BJ (cell line): ENCODE measurements around the gene FGF16. TPM values are rescaled to one million over a fixed set of nuclear protein-coding genes. Genes with fewer than 3 reads are reported as not detected.

Experiments used
- CTCF ChIA-PET: fragments of 350-600 bp; formaldehyde crosslinking; extraction: SDS; loops from one replicate; lab custom pipeline; 2021; ENCODE audit warnings: antibody characterized with exemption, inconsistent platforms; lab: Yijun Ruan, JAX
- POLR2A ChIA-PET: fragments of 300-600 bp; sonication (Branson Sonifier 250); formaldehyde crosslinking; extraction: SDS; loops from one replicate; lab custom pipeline; 2021; ENCODE audit warnings: antibody characterized with exemption; lab: Charles Lee
- DNase-seq: peaks from one replicate; pipeline ENCODE4 v3.0.0-alpha.2; 2011; ENCODE audit warnings: low read depth
- H3K27me3 ChIP-seq: 2 replicates; pipeline ENCODE4 v1.6.0; 2011; ENCODE audit warnings: low read length; ENCODE audit not compliant: control insufficient read depth, insufficient read depth
- H3K36me3 ChIP-seq: 2 replicates; pipeline ENCODE4 v1.5.1; 2011; ENCODE audit warnings: low read length; ENCODE audit not compliant: control insufficient read depth, insufficient read depth
- H3K4me3 ChIP-seq: 2 replicates; pipeline ENCODE4 v1.5.1; 2011; ENCODE audit warnings: low read depth, mild to moderate bottlenecking, control low read depth, low read length
- CTCF ChIP-seq: IDR thresholded peaks from 2 replicates; pipeline ENCODE4 v1.5.1; 2011; ENCODE audit warnings: low read depth, mild to moderate bottlenecking, control low read depth, inconsistent platforms, low read length, moderate library complexity; ENCODE audit not compliant: insufficient read depth
- polyA plus RNA-seq: library from polyadenylated mRNA; depleted of rRNA; stranded (reverse); fragments of >200 nt; gene quantifications from 2 replicates; pipeline ENCODE4 v1.2.3, GENCODE V29; 2011

Gene FGF16
- polyA plus RNA-seq, 1 experiment = not detected

DNA sequence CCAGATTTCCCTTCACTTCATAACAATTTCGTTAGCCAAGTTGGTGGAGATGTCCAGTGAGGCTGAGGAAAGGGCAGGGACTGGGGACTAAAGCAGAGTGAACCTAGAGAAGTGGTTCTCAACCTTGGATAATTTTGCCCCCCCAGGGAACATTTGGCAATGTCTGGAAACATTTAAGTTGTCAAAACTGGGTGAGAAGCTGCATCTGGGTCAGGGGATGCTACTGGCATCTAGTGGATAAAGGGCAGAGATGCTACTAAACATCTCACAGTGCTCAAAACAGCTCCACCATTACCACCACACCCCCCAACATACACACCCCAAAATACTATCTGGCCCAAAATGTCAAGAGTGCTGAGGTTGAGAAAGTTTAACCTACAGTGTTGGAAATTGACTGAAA lies 32.0 kb upstream of the FGF16 start:
- CTCF ChIA-PET = no interaction called here
- H3K27me3 ChIP-seq = no peaks in the 10 kb centered on the region; the same call in 1 of the 2 replicates
- POLR2A ChIA-PET = no interaction called here
- H3K4me3 ChIP-seq = no peak overlapping the region
- TF ChIP-seq CTCF = peak; percentile 17; the same call in 1 of the 2 replicates
- no peaks in the 10 kb centered on the region for H3K36me3 ChIP-seq
- DNase-seq = no peak

- TF ChIP-seq CTCF = no peak
- no peaks in the 10 kb centered on the region; the same call in 1 of the 2 replicates for H3K27me3 ChIP-seq
- ChIA-PET CTCF (no interaction called here), POLR2A (no interaction called here)
- DNase-seq = no peak
- no peaks in the 10 kb centered on the region for H3K36me3 ChIP-seq
- H3K4me3 ChIP-seq = no peak overlapping the region
These were observed 31.3 kb upstream of the FGF16 start for GRCh38 chrX:77415882-77416281.

DNA sequence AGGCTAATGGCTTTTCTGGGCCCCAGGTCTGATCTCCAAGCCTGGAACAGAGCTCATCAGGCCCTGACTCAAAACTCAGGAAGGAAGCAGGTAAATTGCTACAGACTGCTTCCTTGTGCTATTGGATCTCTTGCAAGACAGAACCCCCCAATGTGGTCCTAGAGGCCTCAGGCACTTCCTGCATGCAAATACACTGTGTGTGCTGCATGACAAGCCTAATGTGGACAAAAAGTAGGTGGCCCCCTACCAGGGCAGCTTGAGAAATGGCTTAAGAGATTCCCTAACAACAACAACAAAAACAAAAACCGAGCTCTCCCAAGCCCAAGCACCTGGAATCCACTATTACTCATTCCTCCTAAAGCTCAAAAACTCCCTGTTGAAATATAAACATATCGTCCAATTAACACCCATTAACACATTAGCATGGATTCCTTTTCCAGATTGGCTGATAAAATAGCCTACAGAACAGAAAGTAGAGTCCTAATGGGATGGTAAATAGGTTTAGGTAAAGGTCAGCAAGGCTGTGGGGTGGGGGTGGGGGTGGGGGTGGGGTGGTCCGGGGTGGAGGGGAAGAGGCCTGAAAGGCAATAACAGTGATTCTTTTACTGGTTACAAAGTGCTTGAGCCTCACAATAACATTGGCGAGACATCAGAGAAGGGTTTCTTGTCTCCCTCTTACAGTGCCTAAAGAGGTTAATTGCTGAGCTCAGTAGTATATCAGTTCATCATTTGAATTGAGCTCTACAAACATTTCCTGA lies 24.1 kb upstream of the FGF16 start:
- ChIA-PET POLR2A (no interaction called here), CTCF (no interaction called here)
- no peak for TF ChIP-seq CTCF

GRCh38 chrX:77426811-77427210 lies 20.4 kb upstream of the FGF16 start:
- Histone ChIP-seq H3K36me3 (no peaks in the 10 kb centered on the region), H3K27me3 (no peaks in the 10 kb centered on the region), H3K4me3 (no peak overlapping the region)
- no peak for DNase-seq
- ChIA-PET POLR2A (no interaction called here), CTCF (no interaction called here)
- TF ChIP-seq CTCF = no peak

More for the DNA sequence above, 24.1 kb upstream of the FGF16 start:
- DNase-seq = no peak
- no peak overlapping the region for H3K4me3 ChIP-seq
- no peaks in the 10 kb centered on the region for H3K36me3 ChIP-seq
- H3K27me3 ChIP-seq = no peaks in the 10 kb centered on the region

- no peak for TF ChIP-seq CTCF
- no peak for DNase-seq
- ChIA-PET CTCF (no interaction called here), POLR2A (no interaction called here)
- Histone ChIP-seq H3K27me3 (no peaks in the 10 kb centered on the region), H3K36me3 (no peaks in the 10 kb centered on the region), H3K4me3 (no peak overlapping the region)
These were observed 19.6 kb upstream of the FGF16 start for GRCh38 chrX:77427611-77428010.
